ENCODE measurements around the gene ANKRD65.
"Not testable (repeated sequence)": the region's sequence is repeated elsewhere in the genome, so short reads cannot be mapped to it uniquely, and the experiment has no call there.

Gene ANKRD65

DNA sequence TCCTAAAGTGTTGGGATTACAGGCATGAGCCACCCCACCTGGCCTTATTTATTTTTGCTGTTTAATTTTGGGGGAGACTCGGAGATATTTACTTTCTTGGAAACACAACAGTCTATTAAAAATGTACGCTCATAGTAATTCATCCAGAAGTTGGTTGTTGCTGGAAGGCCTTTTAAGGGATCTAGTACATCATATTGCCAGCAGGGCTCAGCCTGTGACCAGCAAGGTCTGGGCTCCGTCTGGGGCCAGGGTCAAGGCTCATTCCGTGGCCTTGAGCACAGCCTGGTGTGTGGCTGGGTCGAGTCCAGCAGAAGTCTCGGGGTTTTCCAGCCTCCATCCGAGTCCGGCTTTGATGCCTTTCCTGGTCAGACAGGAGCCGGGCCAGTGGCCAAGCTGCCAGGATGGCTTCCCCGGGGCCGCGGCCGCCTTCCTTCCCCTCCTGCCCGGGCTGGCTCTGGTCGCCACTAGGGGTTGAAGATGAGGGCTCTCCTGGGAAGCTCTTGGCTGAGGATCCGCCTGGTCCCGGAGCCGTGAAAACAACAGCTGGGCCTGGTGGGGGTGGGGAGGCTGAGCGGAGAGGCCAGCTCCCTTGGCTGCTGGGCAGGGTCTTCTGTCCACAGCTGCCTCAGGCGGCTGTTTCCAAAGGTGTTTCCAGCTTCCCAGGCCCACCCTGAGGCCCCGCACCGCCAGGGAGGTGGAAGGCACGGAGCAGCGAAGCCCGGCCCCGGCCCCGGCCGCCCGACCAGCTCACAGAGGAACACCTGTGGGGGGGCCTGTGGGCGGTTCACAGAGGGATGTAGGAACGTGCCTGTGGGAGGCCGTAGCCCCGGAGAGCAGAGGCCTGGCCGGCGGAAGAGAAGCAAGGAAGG lies 9.3 kb upstream of the ANKRD65 start:
- DNase-seq: no peak

- DNase-seq: no peak
Observed at GRCh38 chr1:1429671-1430073, 8.6 kb upstream of the ANKRD65 start.

GRCh38 chr1:1428967-1429366 lies 7.9 kb upstream of the ANKRD65 start:
- not testable (repeated sequence) for DNase-seq

GRCh38 chr1:1428174-1428573 lies 7.1 kb upstream of the ANKRD65 start:
- no peak for DNase-seq

- no peak for DNase-seq
Observed at GRCh38 chr1:1427820-1428148, 6.7 kb upstream of the ANKRD65 start.

DNA sequence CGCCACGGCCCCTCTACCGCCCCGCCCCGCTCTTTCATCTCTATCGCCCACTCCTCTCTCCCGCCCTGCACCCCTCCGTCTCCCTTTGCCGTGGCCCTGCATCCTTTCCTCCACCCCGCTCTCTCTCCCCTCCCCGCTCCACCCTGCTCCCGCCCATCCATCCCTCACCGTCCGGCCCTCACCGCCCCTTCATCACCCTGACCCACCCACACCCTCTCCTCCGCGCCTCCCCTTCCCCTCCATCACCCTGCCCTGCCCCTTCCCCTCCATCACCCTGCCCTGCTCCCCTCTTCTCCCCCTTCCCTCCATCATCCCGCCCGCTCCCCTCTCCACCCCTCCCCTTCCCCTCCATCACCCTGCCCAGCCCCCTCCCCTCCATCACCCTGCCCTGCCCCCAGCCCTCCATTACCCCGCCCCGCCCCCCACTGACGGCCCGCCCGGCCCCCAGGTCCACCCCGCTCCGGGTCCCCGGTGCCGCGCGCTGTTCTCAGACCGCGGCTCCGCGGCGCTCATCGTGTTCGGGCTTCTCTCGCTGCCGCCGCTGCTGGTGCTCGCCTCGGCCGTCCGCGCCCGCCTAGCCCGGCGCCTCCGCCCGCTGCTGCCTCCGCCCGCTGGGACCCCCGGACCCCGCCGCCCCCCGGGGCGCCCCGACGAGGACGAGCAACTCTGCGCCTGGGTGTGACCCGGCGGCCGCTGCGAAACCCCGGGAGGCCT lies 6.2 kb upstream of the ANKRD65 start:
- DNase-seq: no peak

DNA sequence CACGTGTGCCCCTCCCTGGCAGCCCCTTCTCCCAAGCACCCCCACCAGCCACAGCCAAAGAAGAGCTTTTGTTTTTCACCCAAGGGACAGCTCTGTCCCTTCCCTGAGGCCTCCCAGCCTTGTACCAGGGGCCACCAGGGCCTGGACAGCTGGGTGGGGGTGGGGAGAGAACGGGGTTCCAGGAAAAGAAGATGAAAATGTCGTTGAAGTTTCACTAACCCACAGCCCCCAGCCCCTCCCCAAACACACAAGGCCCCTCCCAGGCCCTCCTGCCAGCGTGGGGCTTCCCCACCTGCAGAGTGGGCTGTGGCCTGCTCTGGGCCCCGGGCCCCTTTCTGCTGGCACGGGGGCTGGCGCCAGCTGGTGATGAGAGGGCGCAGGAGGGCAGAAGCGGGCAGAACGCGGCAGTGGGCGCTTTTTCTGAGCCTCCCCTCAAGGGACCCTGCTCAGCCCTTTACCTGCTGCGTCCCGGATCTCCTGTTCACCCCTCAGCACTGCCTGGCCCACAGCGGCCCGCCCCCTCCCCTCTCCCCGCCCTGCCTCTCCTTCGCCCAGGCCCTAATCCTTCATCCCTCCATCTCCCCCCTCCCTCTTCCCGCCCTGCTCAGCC lies 5.5 kb upstream of the ANKRD65 start:
- no peak for DNase-seq

- no peak for DNase-seq
Observed at GRCh38 chr1:1425753-1426495, 4.8 kb upstream of the ANKRD65 start.

GRCh38 chr1:1425426-1425752 lies 4.3 kb upstream of the ANKRD65 start:
- DNase-seq: no peak

GRCh38 chr1:1424707-1425106 lies 3.6 kb upstream of the ANKRD65 start:
- no peak for DNase-seq

DNA sequence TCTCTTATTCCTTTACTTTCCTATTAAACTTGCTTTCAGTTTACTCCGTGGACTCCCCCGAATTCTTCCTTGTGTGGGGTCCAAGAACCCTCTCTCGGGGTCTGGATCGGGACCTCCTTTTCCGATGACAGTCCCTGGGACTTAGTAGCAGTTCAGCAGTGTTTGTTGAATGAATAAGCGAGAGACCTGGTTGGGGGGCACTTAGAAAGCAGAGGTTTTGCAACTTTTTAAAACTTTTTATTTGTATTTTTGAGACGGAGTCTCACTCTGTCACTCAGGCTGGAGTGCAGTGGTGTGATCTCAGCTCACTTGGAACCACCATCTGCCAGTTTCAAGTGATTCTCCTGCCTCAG lies 2.1 kb upstream of the ANKRD65 start:
- no peak for DNase-seq

DNA sequence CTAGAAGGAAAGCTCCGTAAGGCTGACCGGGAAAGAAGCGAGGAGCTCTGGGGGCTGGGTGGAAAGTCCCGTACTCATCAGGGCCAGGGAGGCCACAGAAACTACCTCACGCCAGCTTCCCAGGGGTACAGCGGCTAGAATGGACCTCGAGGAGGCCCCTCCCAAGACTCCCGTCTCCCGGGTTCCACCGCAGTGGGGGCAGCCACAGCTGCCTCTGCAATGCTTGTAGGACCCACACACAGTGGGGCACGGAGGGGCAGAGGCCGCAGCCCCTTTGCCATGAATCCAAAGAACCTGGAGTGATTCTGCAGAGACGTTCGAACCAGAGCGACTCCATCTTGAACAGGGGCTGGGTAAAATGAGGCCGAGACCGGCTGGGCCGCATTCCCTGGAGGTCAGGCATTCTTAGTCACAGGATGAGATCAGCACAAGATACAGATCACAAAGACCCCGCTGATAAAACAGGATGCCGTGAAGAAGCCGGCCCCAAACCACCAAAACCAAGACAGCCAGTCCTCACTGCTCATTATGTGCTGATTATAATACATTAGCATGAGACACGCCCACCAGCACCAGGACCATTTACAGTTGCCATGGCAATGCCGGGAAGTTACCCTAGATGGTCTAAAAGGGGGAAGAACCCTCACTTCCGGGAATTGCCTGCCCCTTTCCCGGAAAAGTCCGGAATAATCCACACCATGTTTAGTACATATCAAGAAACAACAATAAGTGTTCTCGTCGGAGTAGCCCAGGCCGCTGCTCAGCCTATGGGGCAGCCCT lies 1.6 kb upstream of the ANKRD65 start:
- no peak for DNase-seq

DNA sequence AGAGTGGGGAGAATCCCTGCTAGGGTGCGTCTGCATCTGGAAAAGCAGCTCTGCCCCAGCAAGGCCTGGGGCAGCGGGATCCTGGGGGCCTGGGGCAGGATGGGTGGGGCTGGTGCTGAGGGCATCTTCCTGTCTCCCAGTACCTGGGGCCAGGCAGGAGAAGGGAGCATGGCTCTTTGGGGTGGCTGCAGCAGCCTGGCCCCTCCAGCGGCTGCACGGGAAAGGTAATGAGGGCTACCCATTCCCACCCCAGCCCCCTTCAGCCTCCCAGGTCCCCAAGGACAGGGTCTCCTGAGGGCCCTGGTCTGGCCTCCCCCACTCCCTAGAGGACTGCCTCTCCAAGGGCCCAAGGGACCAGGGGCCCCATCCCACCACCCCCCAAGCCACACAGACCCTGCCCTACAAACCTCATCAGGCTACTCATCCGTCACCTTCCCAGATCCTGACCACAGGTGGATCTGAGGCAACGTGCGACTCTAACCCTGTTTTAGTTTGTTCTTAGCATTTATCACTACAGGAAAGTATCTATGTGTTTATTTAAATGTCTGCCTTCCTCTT lies 910 bp upstream of the ANKRD65 start:
- no peak for DNase-seq

- DNase-seq: no peak
Observed at GRCh38 chr1:1420654-1421141, 378 bp downstream of the ANKRD65 start.

GRCh38 chr1:1419813-1420653 lies 1.0 kb downstream of the ANKRD65 start:
- DNase-seq: no peak

DNA sequence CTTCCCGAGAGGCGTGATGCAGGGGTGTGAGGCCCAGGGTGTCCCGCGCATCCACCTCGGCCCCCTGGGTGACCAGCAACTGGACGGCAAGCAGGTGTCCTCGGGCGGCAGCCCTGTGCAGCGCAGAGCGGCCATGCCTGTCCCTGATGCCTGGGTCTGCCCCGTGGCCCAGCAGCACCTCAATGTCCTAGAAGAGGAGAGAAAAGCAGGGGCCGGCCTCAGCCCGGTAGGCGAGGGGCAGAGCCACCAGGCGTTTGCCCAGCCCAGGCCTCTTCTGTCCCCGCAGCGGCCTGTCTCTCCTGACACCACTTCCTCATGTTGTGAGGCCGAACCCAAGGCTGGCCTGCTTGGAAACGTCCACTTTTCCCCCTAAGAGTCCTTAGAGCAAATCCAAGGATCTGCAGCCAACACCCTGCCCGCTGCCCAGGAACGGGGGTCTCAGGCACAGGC lies 1.7 kb downstream of the ANKRD65 start:
- DNase-seq: no peak

GRCh38 chr1:1418464-1419362 lies 2.4 kb downstream of the ANKRD65 start:
- no peak for DNase-seq

- DNase-seq: not testable (repeated sequence)
Observed at GRCh38 chr1:1417825-1418463, 3.1 kb downstream of the ANKRD65 start.

GRCh38 chr1:1417396-1417795 lies 3.7 kb downstream of the ANKRD65 start:
- not testable (repeated sequence) for DNase-seq

DNA sequence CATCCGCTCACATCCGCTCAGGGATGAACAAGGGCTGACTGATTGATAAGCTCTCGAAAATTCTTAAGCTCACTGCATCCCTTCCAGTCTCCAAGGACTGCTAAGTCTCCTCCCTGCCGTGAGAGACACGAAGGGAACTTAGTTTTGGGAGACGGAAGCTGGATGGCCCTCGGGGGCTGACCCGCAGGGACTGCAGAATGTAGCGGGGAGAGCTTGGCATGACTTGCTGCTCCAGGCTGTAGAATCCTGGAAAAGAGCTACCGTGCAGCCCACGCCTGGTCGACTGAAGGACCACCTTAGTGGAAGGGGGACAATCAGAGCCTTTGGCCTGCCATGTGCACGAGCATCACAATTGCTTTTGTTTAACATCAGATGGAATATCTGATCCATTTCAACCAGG lies 5.3 kb downstream of the ANKRD65 start:
- no peak for DNase-seq

Data from SW 1271 (cell line).